Adipocyte (in vitro differentiated cells): ENCODE data around the gene PI4KB.
A peak's percentile ranks its signal among the peaks of the same experiment; 100 is the strongest.
"Not testable (repeated sequence)": the region's sequence is repeated elsewhere in the genome, so short reads cannot be mapped to it uniquely, and the experiment has no call there.

ENCODE experiments used
- DNase-seq: peaks from one replicate; pipeline ENCODE4 v3.0.0-alpha.2; 2015; ENCODE audit warnings: low read depth
- H3K27me3 ChIP-seq: replicated peaks from 2 replicates; pipeline ENCODE4 v1.7.0; 2013; ENCODE audit warnings: mild to moderate bottlenecking, low read length, moderate library complexity; ENCODE audit not compliant: control insufficient read depth, insufficient read depth
- H3K36me3 ChIP-seq: 2 replicates; pipeline ENCODE4 v1.7.0; 2013; ENCODE audit warnings: low read length, mild to moderate bottlenecking, moderate library complexity; ENCODE audit not compliant: control insufficient read depth, insufficient read depth, severe bottlenecking
- H3K4me1 ChIP-seq: 2 replicates; pipeline ENCODE4 v1.7.0; 2013; ENCODE audit warnings: mild to moderate bottlenecking, low read length, moderate library complexity; ENCODE audit not compliant: control insufficient read depth, insufficient read depth
- H3K4me3 ChIP-seq: 2 replicates; pipeline ENCODE4 v1.7.0; 2013; ENCODE audit warnings: mild to moderate bottlenecking, low read length, moderate library complexity
- H3K9ac ChIP-seq: 2 replicates; pipeline ENCODE4 v1.7.0; 2013; ENCODE audit warnings: mild to moderate bottlenecking, low read length, moderate library complexity
- H3K9me3 ChIP-seq: 2 replicates; pipeline ENCODE4 v1.7.0; 2013; ENCODE audit warnings: mild to moderate bottlenecking, low read length, moderate library complexity; ENCODE audit not compliant: control insufficient read depth

Gene PI4KB

GRCh38 chr1:151282883-151283725, 44.1 kb downstream of the PI4KB start:
- Histone ChIP-seq H3K36me3 (peaks cover 26% of the 10 kb centered on the region), H3K9me3 (no peaks in the 10 kb centered on the region), H3K4me1 (peaks cover 10% of the 10 kb centered on the region), H3K9ac (peak overlapping the region; percentile 93), H3K27me3 (no peaks in the 10 kb centered on the region), H3K4me3 (peak overlapping the region; percentile 93)
- peak; percentile 36 for DNase-seq

DNA sequence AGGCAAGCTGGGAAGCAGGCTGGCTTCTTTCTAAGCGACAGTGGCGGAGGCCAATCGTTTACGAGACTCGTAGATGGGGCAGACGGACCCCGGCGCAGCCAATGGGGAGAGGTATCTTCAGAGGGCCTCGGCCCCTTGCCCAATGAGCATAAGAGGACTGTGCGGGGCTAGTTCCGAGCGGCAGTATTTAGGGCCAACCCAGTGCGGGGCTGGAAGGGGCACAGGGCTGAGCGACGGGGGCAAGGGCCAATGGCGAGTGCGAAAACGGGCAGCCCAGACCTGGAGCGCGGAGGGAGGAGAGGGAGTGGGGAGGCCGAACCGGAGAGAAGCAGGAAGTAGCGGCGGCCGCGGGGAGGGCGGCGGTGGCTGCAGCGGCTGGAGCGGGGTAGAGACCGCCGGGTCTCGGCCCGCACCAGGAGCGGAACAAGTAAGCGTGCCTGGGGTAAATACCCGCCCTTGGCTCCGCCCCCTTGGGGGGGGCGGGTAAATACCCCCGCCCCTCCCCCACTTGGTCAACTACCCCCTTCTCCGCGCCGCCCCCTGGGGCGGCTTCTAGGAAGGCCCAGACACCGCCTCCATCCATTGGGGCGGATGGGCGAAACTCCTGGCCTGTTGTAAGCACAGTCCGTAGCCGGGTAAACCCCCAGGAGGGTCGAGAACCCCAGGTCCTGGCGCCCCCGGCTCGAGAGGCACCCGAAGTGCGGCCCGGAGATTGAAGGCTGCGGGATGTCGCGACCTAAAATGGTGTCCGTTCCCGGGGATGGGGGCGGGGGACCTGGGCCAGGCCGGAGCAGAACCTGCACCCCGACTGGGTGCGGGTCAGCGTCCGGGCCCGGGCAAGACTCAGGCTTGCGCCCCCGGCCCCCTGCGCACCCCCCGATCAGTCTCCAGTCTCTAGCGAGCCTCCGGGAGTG, 45.0 kb downstream of the PI4KB start, which contains the start of gene ZNF687:
Gene ZNF687 (plus strand): TSS at position 331 of the 914 bp plus-strand sequence. CDS start 3,993 bp downstream, outside the sequence.
- Histone ChIP-seq H3K9me3 (no peaks in the 10 kb centered on the region), H3K27me3 (no peaks in the 10 kb centered on the region), H3K9ac (peak within 1 kb of the TSS; percentile 93), H3K4me1 (peaks cover 10% of the 10 kb centered on the region), H3K4me3 (peak within 1 kb of the TSS; percentile 93), H3K36me3 (peaks cover 17% of the 10 kb centered on the region)
- peak; percentile 100 for DNase-seq

GRCh38 chr1:151281225-151281968, 45.8 kb downstream of the PI4KB start:
- Histone ChIP-seq H3K9me3 (no peaks in the 10 kb centered on the region), H3K4me1 (peaks cover 10% of the 10 kb centered on the region), H3K4me3 (peak overlapping the region; percentile 93), H3K36me3 (peaks cover 9% of the 10 kb centered on the region), H3K27me3 (no peaks in the 10 kb centered on the region), H3K9ac (peak overlapping the region; percentile 85)
- DNase-seq, result peak; percentile 98

DNA sequence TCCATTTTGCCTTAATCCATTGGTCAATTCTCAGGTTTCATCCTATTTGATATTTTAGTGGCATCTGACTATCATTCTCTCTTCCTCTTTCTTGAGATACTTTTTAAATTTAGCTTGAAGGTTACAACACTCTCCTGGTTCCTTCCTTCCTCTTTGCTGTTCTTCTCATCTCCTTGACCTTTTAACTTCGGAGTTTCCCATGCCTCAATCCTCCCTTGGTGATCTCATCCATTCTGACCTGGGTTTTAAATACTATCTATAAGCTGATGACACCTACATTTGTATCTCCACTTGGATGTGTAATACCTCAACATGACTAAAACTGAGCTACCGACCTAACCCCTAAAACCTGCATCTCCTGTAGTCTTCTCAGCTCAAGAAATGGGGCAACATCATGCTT, 50.0 kb downstream of the PI4KB start:
- no peaks in the 10 kb centered on the region for H3K36me3 ChIP-seq
- no peaks in the 10 kb centered on the region for H3K27me3 ChIP-seq
- no peak overlapping the region for H3K4me3 ChIP-seq
- H3K9me3 ChIP-seq, result no peaks in the 10 kb centered on the region
- no peak for DNase-seq
- no peak overlapping the region for H3K9ac ChIP-seq
- peaks cover 3% of the 10 kb centered on the region for H3K4me1 ChIP-seq

GRCh38 chr1:151275341-151275740, 51.9 kb downstream of the PI4KB start:
- H3K9ac ChIP-seq, H3K27me3 ChIP-seq, H3K4me3 ChIP-seq, DNase-seq, H3K4me1 ChIP-seq, H3K9me3 ChIP-seq, H3K36me3 ChIP-seq: not testable (repeated sequence)

DNA sequence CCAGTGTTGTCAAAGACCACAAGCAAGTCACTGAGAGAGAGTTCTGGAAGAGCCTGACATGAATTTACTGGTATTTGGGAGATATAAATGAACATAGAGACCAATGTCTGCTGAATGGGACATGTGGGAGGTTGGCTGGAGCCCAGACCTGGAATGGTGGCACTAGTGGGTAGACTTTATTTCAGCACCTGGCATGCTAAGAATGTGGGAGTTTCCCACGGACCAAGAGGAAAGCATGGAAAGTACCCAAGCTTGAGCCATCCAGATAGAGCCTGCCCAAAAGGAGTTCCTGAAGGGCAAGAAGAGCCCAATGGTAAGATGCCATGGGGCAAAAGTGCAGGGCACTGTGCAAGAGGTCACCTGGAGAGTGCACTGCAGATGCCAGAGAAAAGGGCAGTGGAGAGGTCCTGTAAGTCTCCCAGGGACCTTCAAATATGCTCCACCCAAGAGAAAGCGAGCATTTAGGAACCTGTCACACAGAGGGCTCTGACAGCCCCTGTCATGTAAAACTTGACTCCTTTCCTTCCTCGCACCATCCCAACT, 53.2 kb downstream of the PI4KB start:
- Histone ChIP-seq H3K9me3 (no peaks in the 10 kb centered on the region), H3K4me1 (peaks cover 7% of the 10 kb centered on the region), H3K36me3 (peaks cover 6% of the 10 kb centered on the region), H3K27me3 (no peaks in the 10 kb centered on the region), H3K4me3 (no peak overlapping the region), H3K9ac (no peak overlapping the region)
- DNase-seq, result no peak

- peaks cover 60% of the 10 kb centered on the region for H3K36me3 ChIP-seq
- no peak overlapping the region for H3K4me3 ChIP-seq
- no peaks in the 10 kb centered on the region for H3K27me3 ChIP-seq
- no peak overlapping the region for H3K9ac ChIP-seq
- no peaks in the 10 kb centered on the region for H3K9me3 ChIP-seq
- peaks cover 7% of the 10 kb centered on the region for H3K4me1 ChIP-seq
- DNase-seq, result no peak
These were observed 59.5 kb downstream of the PI4KB start for GRCh38 chr1:151267760-151268159.

DNA sequence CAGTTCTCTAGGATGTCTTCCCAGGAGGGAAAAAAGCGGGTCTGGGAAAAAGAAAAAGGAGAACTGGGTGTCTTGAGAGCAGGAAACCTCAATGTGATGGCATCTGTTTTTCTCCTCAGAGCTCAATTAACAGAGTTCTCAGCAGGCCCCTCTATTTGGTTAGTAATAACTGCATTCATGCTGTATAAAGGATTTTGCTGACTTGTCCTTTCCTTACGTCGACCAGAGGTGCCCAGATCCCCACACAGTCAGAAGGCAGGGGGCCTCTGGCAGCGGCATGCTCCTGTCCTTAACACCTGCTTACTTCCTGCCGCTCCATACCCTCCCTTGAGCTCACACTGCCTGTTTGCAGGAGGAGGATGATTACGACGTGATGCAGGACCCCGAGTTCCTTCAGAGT, 60.4 kb downstream of the PI4KB start:
- Histone ChIP-seq H3K36me3 (peaks cover 65% of the 10 kb centered on the region), H3K9me3 (no peaks in the 10 kb centered on the region)
- DNase-seq, result no peak

DNA sequence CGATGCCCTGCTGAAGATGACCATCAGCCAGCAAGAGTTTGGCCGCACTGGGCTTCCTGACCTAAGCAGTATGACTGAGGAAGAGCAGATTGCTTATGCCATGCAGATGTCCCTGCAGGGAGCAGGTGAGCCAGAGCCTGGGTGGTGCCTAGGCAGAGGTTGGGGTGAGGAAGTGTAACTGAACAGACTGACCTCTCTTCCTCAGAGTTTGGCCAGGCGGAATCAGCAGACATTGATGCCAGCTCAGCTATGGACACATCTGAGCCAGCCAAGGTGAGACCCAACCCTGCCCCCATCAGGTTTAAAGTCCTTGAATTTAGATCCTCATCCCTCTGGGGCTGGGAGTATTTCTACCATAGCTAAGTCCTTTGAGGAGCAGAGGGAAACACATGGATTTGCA, 60.9 kb downstream of the PI4KB start:
- DNase-seq, result no peak
- no peak overlapping the region for H3K4me3 ChIP-seq
- no peak overlapping the region for H3K9ac ChIP-seq
- H3K9me3 ChIP-seq, result no peaks in the 10 kb centered on the region
- H3K27me3 ChIP-seq, result no peaks in the 10 kb centered on the region
- H3K36me3 ChIP-seq, result peaks cover 65% of the 10 kb centered on the region
- peaks cover 2% of the 10 kb centered on the region for H3K4me1 ChIP-seq

More for the DNA sequence above, 60.4 kb downstream of the PI4KB start:
- Histone ChIP-seq H3K4me1 (peaks cover 7% of the 10 kb centered on the region), H3K4me3 (no peak overlapping the region), H3K9ac (no peak overlapping the region), H3K27me3 (no peaks in the 10 kb centered on the region)

- no peak for DNase-seq
- Histone ChIP-seq H3K36me3 (peaks cover 65% of the 10 kb centered on the region), H3K4me3 (no peak overlapping the region)
These were observed 61.6 kb downstream of the PI4KB start for GRCh38 chr1:151265446-151266236.

More at GRCh38 chr1:151265446-151266236, 61.6 kb downstream of the PI4KB start:
- no peaks in the 10 kb centered on the region for H3K27me3 ChIP-seq
- H3K4me1 ChIP-seq, result no peaks in the 10 kb centered on the region
- H3K9me3 ChIP-seq, result no peaks in the 10 kb centered on the region
- H3K9ac ChIP-seq, result no peak overlapping the region
